HG03469 (cell line): Measurements from ENCODE around the gene TLE3.
A peak's percentile ranks its signal among the peaks of the same experiment; 100 is the strongest.

Experiments used
- ATAC-seq: cut with Tn5 transposase; IDR thresholded peaks from one replicate; pipeline ENCODE4 v1.9.1; 2021; ENCODE audit warnings: mild to moderate bottlenecking, moderate library complexity, moderate number of reproducible peaks; ENCODE audit not compliant: unreplicated experiment

The TLE3 gene

GRCh38 chr15:70050441-70050840, 47.3 kb downstream of the TLE3 start:
- ATAC-seq = no peak

GRCh38 chr15:70049701-70050301, 47.9 kb downstream of the TLE3 start:
- ATAC-seq = no peak

GRCh38 chr15:70048578-70049514, 48.9 kb downstream of the TLE3 start:
- no peak for ATAC-seq

- ATAC-seq = no peak
Measured at GRCh38 chr15:70048198-70048565, 49.5 kb downstream of the TLE3 start.

- no peak for ATAC-seq
Measured at GRCh38 chr15:70047386-70048197, 50.1 kb downstream of the TLE3 start.

DNA sequence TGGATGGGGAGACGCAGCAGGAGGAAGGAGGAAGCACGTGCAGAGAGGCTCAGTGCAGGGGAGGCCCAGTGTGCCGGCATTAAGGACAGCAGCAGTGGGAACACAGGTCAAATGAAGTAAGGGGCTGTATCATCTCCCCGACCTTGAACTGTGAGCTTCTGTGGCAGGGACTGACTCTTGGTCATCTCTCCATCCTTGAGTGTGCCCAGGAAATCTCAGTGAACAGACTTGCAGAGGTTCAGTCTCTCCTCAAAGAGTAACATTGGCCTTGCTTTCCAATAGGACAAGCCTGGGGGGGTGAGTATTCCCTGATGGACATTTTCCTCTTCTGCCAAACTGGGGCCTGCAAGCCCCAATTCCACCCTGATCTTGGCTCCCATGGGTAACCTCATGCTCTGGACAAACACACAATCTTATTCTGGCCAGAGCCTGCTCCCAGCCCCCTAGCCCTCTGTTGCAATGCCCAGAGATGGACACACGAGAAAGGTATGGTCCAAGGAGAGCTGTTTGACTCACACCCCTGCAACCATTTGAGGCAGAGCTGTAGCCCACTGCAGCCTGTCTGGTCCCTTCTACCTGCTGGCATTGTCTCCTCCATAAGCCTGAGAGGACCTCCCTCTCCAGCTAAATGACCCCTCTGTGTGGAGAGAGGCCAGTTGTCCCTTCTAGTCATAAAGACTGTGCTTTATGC, 50.9 kb downstream of the TLE3 start:
- no peak for ATAC-seq

GRCh38 chr15:70045045-70045444, 52.7 kb downstream of the TLE3 start:
- no peak for ATAC-seq

DNA sequence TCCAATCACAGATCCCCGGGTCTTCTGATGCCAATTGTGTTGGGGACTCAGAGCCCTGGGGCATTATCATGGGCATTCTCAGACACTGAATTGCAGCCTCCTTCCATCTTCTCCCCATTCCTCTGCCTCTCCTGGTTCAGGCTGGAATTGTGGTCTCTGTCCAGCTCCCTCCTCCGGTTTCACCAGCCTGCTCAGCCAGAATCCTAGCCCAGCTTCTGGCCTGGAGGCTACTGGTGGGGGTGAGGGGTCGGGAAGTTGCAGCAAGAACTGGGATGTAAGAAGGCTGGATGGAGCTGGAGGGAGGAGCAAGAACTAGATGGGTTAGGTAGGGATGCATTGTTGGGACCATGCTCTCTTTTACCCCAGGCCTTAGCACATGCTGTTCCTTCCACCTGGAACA, 53.5 kb downstream of the TLE3 start:
- no peak for ATAC-seq

DNA sequence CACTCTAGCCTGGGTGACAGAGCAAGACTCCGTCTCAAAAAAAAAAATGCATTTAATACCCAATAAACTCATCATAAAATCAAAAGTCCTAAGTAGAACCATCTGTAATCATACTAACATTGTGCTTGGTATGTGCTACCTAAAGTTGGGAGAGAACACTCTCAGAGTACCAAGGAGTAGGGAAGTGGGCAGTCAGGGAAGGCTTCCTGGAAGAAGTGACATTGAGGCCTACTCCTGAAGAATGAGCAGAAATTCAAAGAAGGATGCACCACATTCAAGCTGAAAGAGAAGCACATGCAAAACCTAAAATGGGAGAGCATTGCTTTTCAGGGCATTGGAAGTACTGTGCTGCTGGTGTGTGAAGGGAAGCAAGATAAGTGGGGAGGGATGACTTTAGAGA, 54.1 kb downstream of the TLE3 start:
- ATAC-seq = no peak

DNA sequence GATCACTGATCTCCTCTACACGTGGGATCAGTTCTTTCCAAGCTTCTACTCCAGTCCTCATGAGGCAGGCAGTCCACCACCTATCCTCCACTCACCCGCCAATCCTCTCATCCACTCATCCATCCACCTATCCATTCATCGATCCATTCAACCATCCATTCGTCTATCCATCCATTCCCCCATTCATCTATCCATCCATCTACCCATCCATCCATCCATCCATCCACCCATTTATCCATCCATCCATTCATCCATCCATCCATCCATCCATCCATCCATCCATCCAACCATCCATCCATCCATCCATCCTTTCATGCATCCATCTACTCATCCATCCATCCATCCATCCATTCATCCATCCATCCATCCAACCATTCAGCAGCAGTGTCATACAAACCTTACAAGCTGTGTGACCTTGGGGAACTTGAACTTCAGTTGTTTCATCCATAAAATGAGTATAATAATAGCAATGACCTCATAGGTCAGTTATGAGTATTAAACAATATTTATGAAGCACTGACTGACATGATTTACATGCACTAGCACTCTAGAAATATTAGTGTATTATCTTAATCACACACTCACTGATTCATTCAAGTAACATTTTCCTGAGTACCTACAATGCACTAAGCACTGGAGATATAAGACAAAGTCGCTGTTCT, 55.0 kb downstream of the TLE3 start:
- no peak for ATAC-seq

DNA sequence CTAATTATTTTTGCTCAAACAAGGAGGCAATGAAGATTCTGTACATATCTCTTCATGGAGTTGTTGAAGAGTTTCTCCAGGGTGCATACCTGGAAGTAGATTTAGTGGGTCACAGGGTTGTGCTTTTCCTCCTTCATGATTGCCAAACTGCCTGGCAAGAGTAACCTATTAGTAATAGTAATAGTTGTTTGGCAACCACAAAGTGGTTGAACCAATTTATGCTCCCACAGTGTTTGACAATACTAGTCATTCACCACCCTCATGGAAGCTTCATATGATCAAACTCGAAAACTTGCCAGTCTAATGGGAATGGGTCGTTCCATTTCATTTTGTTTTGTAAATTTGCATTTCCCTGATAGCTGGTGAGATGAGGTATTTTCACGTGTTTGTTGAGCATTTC, 57.8 kb downstream of the TLE3 start:
- no peak for ATAC-seq

DNA sequence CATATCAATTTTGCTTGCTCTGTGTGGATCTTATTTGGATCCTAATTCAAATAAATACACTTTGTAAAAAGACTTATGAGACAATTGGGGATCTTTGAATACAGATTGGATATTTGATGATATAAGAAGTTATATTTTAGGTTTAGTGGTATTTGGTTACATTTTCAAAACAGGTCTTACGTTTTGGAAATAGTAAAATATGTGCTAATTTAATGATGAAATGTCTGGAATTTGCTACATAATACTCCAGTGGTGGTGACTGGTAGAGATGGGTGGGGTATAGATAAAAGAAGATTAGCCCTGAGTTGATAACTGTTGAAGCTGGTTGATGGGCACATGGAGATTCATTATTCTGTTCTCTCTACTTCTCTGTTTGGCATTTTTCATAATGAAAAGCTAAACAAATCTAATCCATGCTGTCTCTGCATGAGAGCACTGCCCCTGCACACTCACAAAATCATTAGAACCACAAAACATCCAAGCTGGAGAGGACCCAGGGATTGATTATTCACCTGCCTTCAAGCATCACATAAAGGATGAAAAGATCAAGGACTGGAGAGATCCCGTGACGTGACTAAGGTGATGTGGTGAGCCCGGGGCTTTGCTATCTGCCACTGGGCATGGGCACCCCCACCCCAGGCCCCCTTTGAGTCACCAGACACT, 58.9 kb downstream of the TLE3 start:
- ATAC-seq = no peak

GRCh38 chr15:70037292-70037640, 60.5 kb downstream of the TLE3 start:
- no peak for ATAC-seq

- peak; percentile 69 for ATAC-seq
Measured at GRCh38 chr15:70036585-70037291, 61.0 kb downstream of the TLE3 start.

GRCh38 chr15:70035719-70036077, 62.0 kb downstream of the TLE3 start:
- ATAC-seq = no peak

DNA sequence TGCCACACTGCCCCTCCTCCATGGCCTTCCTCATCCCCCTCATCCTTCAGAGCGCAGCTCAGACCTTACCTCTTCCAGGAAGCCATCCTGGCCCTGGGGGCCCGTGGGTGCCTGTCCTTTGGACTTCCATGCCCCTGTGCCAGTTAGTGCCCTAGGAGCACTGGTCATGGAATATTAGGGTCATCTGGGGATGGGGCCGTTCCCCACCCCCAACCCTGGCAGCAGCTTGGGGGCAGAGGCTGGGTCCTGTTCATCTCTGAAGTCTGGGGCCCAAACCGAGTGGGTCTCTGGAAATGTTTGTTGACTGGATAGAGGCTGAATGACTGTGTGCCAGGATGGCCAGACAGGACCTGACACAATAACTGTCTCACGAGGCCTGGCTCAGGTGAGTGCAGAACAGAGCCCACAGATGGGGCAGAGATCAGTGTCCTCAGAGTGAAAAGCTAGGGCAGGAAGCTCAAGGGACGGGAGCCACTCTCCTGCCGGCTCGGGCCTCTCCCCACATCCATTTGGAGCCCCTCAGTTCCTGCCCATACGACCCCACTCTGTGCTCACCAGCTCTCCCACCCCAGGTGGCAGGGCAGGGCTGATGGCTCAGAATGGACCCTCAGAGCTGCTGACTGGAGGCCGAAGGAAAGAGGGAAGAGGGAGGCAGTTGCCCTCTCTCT, 62.5 kb downstream of the TLE3 start:
- ATAC-seq = no peak

DNA sequence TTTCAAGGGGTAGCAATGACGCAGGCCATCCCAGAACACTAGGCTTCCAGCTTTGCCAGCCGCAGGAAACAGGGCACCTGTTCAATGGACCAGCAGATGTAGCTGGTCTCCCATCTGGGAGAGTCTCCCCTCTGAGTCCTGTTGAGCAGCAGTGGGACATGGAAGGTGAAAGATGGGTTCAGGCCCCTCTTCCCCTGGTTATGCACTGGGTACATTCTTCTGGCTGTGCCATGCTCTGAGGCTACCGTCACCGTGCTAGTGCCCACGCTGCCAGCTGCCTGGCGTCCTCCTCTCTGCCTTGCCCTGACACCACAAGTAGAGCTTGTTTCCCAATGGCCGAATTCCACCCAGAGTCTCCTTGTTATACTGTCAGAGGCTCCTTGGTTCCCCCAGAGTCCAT, 63.1 kb downstream of the TLE3 start:
- ATAC-seq = no peak

DNA sequence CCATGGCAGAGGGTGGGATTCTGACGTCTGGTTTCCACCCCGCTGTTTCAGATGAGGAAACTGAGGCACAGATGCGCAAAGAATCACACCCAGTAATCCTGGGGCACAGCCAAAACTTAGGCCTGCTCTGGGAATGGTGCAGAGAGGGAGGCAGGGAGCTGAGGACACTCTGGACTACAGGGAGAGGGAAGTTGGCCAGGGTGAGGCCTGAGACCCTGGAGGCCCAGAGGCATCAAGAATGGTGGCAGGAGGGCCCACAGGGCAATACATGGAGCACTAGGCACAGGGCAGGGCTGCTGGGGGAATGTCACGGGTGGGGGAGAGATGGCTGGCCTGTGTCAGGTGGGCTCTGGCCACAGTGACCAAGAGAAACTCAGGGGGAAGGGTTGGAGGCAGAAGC, 63.6 kb downstream of the TLE3 start:
- ATAC-seq = no peak

GRCh38 chr15:70033529-70034140, 64.1 kb downstream of the TLE3 start:
- no peak for ATAC-seq
